HG03520 (cell line): Measurements from ENCODE around the gene OR2F2.

ENCODE experiments used
- ATAC-seq: cut with Tn5 transposase; IDR thresholded peaks from one replicate; pipeline ENCODE4 v1.9.1; 2021; ENCODE audit warnings: mild to moderate bottlenecking, moderate library complexity; ENCODE audit not compliant: unreplicated experiment

Gene OR2F2

GRCh38 chr7:143913945-143914615 lies 21.0 kb upstream of the OR2F2 start:
- ATAC-seq = no peak

GRCh38 chr7:143914938-143915652 lies 19.9 kb upstream of the OR2F2 start:
- ATAC-seq = no peak

GRCh38 chr7:143924851-143925250 lies 10.2 kb upstream of the OR2F2 start:
- ATAC-seq = no peak

GRCh38 chr7:143929224-143929920 lies 5.7 kb upstream of the OR2F2 start:
- no peak for ATAC-seq

- no peak for ATAC-seq
Measured at GRCh38 chr7:143931739-143932138, 3.3 kb upstream of the OR2F2 start.

GRCh38 chr7:143936087-143937009 lies 1.3 kb downstream of the OR2F2 start:
- ATAC-seq = no peak

- ATAC-seq = no peak
Measured at GRCh38 chr7:143938379-143939243, 3.6 kb downstream of the OR2F2 start.

GRCh38 chr7:143945423-143945822 lies 10.4 kb downstream of the OR2F2 start:
- ATAC-seq = no peak

- ATAC-seq = no peak
Measured at GRCh38 chr7:143947111-143947510, 12.1 kb downstream of the OR2F2 start.

- ATAC-seq = no peak
Measured at GRCh38 chr7:143948733-143949132, 13.7 kb downstream of the OR2F2 start.

GRCh38 chr7:143953421-143953820 lies 18.4 kb downstream of the OR2F2 start:
- ATAC-seq = no peak

- no peak for ATAC-seq
Measured at GRCh38 chr7:143954135-143954534, 19.1 kb downstream of the OR2F2 start.

GRCh38 chr7:143954544-143954943 lies 19.5 kb downstream of the OR2F2 start, which contains the start of gene OR2F1:
OR2F1 (plus strand) TSS chr7:143954844; CDS start chr7:143959971, 5,127 bp downstream.
- ATAC-seq = no peak

- no peak for ATAC-seq
Measured at GRCh38 chr7:143958781-143959180, 23.7 kb downstream of the OR2F2 start.

GRCh38 chr7:143960813-143961610 lies 26.0 kb downstream of the OR2F2 start:
- no peak for ATAC-seq

GRCh38 chr7:143965280-143965679 lies 30.2 kb downstream of the OR2F2 start:
- no peak for ATAC-seq

- no peak for ATAC-seq
Measured at GRCh38 chr7:143967398-143967797, 32.4 kb downstream of the OR2F2 start.

- ATAC-seq = no peak
Measured at GRCh38 chr7:143973870-143974416, 38.9 kb downstream of the OR2F2 start.

- ATAC-seq = no peak
Measured at GRCh38 chr7:143974459-143974858, 39.4 kb downstream of the OR2F2 start.
